GM18867 (cell line): ENCODE measurements around the gene NPAS3.
A peak's percentile ranks its signal among the peaks of the same experiment; 100 is the strongest.

Experiments used
- ATAC-seq: cut with Tn5 transposase; IDR thresholded peaks from one replicate; pipeline ENCODE4 v1.9.1; 2021; ENCODE audit warnings: mild to moderate bottlenecking, moderate library complexity; ENCODE audit not compliant: unreplicated experiment

NPAS3 gene

DNA sequence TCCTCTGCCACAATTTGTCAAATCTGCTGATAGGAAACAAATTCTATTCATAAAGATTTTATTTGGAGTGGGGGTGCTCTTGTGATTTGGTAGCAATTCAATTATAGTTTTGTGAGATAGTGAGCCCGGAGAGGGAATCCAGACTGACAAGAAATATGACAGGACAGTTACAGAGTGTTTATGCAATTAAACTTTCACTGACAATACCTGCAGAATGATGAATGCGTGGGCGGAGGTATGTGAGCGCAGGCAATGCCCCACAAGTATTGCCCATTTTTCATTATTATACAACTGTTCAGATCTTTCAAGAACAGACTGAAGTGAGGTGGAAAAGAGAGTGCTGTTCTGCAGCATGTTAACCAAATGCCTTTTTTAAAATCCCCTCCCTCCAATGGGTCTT lies 753.2 kb downstream of the NPAS3 start:
- ATAC-seq: no peak

DNA sequence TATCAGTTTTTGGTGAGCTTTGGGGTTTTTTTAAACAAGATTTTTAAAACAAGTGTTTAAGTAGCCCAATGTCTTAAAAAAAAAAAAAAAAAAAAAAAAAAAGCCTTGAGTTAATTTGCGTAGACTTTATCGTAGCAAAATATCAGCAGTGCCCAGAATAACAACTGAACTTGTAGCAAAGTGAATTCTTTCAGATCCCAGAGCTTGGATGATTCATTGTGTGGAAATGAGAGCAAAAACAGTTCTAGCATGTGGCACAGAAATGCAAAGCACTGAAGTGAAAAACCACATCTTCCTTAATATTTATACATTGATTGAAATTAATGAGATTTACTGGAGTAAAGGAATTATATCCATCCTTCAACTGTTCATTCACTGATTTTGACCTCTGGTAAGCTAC lies 754.1 kb downstream of the NPAS3 start:
- ATAC-seq: no peak

DNA sequence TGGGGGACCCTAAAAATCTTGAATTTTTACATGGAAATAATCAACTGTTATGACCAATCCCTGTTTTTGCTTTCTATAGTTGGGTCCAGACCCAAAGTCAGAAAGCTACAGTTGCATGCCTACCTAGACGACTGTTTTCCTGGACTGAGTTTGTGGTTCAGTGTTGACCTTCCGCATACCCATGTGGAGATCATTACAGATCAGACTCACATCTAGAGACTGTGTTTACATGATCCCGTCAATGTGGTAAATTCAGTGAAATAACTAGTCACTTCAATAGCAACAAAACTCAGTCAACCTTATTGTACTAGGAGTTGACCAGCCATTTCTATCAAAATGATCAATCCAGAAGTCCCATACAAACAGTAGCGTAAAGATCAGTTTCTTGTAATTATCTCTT lies 754.6 kb downstream of the NPAS3 start:
- no peak for ATAC-seq

DNA sequence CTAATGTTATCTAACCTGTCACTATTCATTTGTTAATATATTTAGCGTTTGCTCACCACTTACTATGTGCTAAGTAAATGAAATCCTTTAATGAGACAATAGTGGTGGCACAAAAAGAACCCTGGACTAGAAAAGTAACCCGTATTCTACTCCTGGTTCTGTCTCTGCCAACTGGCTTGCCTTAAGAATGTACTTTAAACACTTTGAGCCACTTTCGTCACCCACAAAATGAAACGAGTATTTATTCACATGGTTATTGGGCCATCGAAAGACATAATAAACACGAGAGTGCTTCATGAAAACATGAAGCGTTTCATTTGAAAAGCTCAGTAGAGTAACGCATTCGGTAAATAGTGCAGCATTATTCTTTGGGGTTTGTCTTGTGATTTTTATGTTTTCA lies 757.5 kb downstream of the NPAS3 start:
- no peak for ATAC-seq

DNA sequence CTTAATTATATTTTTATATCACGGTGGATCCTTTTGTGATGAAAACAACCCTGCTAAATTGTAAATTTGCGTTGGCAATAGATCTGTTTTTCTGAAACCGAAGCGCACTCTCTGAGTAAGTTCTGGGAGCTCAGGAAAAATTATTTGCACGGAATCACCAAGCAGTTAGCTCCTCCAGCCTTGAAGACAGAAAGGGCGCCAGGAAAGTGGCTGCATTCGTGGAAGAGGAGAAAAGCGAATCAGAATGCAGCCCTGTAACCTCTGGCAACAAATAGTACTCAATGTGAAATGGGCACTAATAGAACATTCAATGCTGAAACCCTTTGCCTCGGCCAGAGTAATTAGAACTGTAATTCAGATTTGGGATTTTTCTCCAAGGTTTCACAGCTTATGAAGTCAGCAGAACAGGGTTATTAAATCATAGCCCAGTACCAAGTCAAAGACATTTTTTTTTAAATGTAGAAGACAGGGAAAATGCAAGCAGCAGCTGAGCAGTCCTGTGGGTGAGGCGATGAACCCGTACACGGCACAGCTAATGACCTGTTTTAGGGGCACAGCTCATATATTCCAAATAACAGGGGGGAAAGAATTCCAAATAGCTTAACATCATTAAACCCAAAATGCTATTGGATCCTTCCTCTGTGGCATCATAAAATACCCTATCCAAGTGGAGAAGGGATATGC lies 760.8 kb downstream of the NPAS3 start:
- no peak for ATAC-seq

DNA sequence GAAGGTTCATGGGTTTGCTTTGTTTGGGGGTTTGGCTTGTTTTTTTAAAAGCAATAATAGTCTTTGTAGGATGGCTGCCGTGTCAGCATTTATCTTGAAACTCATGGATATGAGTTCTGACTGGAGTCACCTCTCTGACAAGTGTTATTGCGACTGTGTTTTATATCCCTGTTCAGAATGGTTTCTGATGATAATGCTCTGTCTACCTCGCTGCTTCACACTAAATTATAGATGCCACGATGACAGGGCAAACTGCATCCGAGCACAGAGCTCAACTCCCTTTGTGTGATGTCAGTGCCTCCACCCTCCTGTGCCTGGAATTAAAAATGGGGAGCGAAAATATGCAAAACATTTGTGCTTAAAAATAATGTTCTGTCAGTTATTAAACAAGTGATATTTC lies 761.4 kb downstream of the NPAS3 start:
- no peak for ATAC-seq

DNA sequence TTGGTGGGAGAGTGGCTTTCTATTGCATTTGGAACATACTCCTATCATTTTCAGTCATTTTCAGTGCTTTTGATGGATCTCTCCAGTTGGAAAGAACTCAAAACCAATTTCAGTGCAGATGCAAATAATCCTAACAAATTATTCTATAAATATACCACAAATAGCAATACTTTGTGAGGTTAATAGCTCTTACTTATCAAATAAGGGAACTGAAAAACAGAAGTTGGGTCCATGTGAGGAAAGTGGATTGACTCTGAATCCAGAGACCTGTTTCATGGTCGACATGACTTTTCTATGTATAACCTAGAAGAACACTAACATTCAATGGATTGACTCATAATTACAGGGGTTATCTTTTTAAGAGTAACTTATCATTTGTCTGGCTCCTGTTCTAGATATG lies 763.6 kb downstream of the NPAS3 start:
- ATAC-seq: no peak

DNA sequence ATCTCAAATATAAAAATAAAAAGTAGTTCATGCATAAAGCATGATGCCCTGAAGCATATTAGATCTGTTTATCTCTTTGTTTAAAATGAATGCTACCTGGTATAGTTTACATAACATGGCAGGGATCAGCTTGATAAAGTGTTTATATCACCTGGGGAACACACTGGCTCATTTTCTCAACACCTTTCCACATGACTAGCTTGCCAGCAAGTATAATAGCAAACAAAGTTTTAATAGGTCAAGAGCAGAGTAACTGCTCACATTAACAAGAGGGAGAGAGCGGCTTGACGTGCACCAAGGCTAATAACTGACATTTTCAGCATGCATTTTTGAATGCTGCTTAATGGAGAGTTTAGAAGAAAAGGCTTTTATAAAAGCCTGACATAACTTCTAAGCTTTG lies 765.8 kb downstream of the NPAS3 start:
- ATAC-seq: peak; percentile 49

DNA sequence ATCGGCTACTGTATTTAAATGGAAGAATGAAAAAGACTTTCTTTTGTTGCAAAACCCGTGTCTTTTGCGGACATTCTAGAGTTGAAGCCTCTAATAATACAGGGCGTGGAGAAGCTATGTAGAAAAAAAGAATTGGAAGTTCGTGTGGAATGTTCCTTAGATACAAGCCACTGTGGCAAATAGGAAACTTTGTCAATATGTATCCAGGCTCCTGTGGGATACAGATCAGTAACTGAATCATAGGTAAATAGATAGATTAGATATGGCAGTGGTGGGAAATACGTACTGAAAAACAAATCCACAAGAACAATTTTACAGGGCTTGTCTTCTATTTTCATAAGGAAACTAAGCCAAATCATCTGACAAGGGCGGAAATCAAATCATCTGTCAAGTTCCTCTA lies 766.8 kb downstream of the NPAS3 start:
- ATAC-seq: no peak

DNA sequence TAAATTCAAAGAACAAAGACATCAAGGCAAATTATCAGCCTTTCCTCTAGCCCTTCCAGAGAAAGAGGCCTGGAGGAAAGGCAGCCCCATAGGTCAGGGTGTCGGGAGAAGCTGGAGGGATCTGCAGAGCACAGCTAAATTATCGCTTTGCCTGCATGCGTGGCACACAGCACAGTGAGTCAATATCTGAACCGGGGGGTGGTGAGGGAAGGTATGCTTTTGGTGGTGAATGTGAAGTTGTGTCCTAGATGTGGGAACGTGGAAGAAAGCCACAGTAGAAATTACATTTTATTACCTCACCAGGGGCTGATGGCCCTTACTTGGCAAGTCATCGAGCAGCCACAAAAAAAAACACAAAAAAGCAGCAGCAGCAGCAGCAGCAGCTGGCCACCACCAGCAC lies 769.0 kb downstream of the NPAS3 start:
- ATAC-seq: no peak

DNA sequence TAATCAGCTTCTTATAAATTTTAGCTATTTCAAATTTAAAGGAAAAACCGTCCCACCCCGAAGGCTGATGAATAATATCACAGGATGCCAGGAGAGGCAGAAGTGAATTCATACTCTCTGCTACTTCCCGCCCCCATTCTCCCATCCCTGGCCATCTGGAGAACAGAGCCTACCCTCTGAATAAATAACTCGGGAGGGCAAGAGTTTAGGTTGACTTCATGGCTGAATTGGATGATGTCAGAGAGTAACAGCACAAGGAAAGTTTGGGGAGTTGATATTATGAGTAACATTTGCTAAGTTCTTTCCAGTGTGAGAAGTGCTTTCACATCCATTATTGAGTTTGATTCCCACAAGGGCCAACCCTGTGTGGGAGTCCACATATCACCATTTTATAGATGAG lies 770.6 kb downstream of the NPAS3 start:
- ATAC-seq: no peak

DNA sequence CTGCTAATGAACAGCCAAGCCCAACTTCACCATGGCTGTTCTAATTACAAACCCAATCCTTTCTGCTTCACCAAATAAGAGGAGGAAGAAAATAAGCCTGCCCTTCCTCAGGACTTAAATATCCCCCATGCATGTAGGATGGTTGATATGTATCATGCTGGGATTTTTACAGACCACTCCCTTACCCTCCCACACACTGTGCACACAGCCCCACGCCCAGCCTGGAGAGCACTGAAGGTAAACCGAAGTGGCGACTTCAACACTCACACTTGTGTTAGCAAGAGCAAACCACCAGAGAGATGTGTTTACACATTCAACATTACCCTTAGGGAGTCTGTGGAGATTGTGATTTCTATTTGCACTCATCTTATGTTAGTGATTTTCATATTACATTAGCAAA lies 771.0 kb downstream of the NPAS3 start:
- no peak for ATAC-seq

DNA sequence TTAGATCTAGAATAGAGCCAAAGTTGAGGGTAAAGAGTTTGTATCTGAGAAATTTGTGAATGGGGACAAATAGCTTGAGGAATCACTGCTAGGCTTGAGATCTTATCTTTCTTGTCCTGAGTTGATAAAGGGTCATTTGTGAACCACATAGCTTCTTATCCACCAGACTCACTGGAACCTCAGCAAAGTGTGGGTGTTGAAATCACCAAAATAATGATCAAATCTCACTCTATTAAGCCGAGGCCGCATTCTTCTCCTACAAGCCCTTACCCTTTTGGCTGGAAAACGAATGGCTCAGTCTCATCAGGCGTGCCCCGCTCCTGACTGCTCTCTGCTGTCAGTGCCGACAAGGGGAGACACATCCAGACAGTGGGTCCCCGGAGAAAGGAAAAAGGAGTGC lies 771.6 kb downstream of the NPAS3 start:
- ATAC-seq: no peak

DNA sequence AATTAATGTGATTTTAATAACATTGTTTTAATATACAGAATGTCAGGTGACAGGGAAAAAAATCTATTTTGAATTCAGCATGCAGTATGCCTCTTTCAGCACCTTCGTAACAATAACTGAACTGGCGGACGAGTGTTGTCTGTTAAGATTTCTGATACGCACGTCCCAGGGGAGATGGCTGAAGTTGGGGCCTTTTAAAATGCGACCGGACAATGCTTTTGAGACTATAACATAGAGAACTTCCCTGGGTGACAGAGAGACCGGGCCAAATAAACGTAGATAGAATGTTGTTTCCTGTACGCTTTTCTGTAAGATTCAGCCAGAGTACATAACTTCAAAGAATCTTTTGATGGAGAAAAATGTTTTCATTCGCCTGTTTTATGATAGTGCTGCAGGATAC lies 772.5 kb downstream of the NPAS3 start:
- no peak for ATAC-seq

DNA sequence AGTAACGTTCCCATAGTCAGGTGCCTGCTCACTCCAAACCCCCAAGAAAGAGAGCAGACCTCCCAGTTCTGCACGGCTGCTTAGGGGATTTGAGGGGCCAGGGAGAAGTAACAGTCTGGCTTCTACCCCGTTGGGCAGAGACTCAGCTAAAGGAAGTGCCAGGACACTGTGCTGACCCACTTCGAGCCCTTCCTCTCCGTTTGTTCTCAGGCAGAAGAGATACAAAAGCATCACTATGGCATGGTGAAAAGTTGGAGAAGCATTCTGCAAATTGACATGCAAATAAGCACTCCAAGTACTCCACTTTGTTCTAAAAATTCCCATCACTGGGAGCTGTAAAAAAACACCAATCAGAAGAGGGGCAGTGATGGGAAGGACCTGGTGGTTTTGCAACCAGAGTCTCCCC lies 773.1 kb downstream of the NPAS3 start:
- ATAC-seq: no peak

DNA sequence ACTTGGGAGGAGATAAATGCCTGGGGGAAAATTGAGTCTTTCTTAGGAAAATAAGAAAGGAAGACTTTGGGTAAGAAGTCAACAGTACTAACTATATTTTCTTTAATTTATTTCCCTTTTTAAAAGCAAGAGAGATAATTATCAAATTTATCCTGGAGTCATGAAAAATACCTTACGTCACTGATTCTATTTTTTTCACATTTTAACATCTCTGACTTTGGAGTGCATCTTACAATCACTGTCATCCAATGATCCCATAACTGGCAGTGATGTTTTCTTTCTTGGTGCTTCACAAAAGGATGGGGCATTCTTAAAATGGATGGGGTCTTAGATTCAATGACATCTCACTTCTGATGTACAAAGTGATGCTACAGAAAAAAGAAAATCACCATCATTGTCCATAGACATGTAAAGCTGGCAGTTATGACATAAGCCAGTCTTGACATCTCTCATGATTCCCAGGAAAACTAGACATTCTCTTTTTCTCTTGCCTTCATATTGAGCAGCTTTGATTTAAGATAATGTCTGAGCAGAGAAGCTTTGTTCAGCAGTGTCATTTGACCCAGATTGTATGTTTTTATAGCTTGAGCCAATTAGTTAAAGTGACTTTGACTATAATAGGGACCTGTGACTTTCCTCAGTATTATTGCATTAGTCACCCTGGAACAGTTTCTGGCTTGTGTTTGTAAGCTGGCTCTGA lies 776.0 kb downstream of the NPAS3 start:
- ATAC-seq: no peak

DNA sequence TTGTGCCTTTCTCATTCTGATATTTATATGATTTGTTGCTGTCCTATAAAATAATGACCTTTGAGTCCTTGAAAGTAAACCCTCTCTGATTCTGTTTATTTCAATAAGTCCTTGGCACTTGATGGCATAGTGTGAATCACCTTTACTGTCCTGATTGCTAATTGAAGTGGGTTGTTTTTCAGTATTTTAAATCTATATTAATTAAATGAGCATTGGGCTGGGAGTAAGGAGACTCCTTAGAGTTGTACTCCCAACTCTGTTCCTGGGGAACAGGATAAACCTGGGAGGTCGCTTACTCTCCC lies 776.5 kb downstream of the NPAS3 start:
- ATAC-seq: no peak

DNA sequence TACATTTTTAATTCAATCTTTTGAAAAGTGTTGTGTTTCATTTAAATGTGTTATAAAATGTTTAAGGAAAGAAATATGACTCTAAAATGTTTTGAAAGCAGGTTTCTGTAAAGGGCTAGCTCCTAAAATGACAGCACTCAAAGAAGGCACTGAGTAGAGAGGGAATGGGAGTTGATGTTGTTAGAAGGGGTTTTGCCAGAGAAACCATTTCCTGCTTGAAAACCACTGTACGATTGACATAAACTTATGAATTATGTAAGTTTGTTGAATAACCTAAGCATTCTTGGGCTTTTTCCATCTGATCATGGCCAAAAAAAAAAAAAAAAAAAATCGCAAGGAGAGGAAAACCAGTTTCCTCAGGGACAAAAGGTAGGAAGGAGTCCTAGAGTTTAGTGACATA lies 778.2 kb downstream of the NPAS3 start:
- no peak for ATAC-seq

DNA sequence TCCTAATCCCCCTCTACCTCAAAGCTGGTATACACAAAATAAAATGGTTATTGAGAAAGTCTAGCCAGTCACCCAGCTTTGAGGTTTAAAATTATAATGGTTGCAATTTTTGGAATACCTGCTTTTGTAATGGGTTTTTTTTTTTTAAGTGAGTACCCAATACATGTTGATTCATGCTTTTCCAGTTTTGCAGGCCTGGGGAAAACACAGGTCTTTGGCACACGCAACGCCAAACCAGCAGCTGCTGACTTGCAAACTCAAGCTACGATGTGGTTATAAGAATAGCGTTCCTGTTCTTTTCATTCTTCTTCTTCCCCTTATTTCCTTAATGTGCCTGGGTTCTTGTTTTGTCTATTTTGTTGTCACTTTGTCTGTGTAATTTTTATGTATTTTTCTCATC lies 779.2 kb downstream of the NPAS3 start:
- ATAC-seq: no peak

DNA sequence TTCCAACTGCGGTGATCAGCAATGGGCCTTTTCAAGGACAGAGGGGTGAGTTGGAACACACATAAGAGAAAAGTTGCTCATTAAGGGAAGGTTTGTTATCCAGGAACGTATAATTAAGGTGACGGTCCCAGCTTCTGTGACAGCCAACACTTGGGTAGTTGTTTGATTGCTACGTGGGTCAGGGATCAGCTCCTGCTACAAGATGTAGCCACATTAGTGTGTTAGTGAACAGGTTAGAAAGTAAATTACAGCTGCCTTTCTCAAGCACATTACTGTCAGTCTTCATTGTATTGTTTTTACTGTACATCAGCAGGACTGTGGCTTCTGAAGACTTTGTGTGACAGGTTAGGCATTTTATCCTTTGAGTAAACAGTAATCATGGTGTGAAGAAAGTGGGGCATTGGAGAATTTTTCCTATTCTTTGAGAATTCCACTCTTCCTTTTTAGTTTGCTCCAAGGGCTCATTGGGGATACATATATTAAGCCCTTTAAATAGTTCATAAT lies 781.7 kb downstream of the NPAS3 start:
- no peak for ATAC-seq

DNA sequence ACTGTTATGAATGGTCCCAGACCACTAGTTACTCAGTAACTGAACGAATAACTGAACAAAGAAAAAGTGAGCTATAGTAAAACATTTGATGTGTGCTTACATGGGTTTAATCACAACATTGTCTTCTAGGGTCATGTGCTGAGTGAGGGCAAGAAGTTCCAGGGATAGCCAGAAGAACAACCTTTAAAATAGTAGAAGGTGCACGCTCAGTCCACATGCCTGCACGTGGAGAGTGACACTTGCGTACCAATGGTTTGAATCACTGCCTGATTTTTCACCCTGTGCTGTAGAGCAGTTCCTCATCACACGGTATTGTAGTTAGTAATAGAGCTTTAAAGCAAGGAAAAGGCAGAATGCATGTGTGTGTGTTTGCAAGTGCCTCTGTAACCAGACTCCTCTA lies 788.0 kb downstream of the NPAS3 start:
- no peak for ATAC-seq

DNA sequence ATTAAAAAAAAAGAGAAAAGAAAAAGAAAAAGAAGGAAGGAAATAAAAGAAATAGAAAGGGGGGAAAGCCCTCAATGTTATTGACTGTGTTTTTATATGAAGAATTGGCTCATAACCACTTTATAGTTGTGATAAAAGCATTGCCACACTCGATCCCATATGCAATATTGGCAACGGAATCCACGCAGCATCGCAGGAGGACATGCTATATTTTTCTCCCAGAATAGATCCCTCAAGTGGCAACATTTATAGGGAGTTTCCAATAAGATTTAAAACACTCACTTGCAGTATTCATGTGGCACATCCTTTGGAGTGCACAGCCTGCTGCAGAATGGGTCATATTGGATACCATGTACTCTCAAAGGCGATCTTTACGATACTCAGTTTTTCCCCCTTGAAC lies 788.9 kb downstream of the NPAS3 start:
- ATAC-seq: no peak

DNA sequence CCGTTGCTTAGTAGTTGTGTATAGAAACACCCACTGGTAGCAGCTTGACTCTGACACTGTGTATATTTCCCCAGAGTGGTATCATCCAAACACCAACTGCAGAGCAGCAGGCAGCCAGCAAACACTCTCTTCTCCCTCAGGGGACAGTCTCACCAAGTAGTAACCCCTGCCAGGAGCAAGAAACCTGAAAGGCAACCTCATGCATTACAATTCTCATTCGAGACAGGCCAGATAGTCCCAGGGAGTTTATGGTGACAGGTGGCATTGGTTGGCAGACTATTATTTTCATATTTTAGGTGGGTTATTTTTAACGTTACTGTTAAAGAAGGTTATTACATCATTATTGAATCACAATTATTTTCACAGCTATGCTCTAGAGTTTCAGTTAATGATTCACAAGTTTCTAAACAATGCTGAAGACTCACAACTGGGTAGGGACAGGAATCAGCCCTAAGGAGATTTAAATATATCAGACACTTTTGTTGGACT lies 789.4 kb downstream of the NPAS3 start:
- no peak for ATAC-seq
